MM.1S (cell line): ENCODE data around the gene CFAP107.

Source experiments
- DNase-seq: peaks from one replicate; pipeline ENCODE4 v3.0.0-alpha.2; 2015
- H2AFZ ChIP-seq: fragments of 300-600 bp; sonication (generic); 2 replicates; pipeline ENCODE4 v1.6.0; 2016; ENCODE audit warnings: antibody characterized with exemption, low read length
- H3F3A ChIP-seq: fragments of 300-600 bp; sonication (generic); 2 replicates; pipeline ENCODE4 v1.6.1; 2016; ENCODE audit warnings: mild to moderate bottlenecking, antibody characterized with exemption, low read length, moderate library complexity, mixed read lengths; ENCODE audit not compliant: insufficient read depth
- H3K27ac ChIP-seq: fragments of 300-600 bp; sonication (generic); 2 replicates; pipeline ENCODE4 v1.5.1; 2016; ENCODE audit warnings: mild to moderate bottlenecking, low read length
- H3K27me3 ChIP-seq: fragments of 300-600 bp; sonication (generic); replicated peaks from 2 replicates; pipeline ENCODE4 v1.6.0; 2016; ENCODE audit warnings: low read length; ENCODE audit not compliant: insufficient read depth
- H3K36me3 ChIP-seq: fragments of 300-600 bp; sonication (generic); replicated peaks from 2 replicates; pipeline ENCODE4 v1.6.1; 2016; ENCODE audit warnings: mild to moderate bottlenecking, low read length, mixed read lengths; ENCODE audit not compliant: insufficient read depth
- H3K4me1 ChIP-seq: fragments of 300-600 bp; sonication (generic); 2 replicates; pipeline ENCODE4 v1.6.1; 2016; ENCODE audit warnings: low read length, mixed read lengths
- H3K4me2 ChIP-seq: fragments of 300-600 bp; sonication (generic); 2 replicates; pipeline ENCODE4 v1.6.0; 2016; ENCODE audit warnings: low read depth, low read length
- H3K4me3 ChIP-seq: fragments of 300-600 bp; sonication (generic); 2 replicates; pipeline ENCODE4 v1.5.1; 2016; ENCODE audit warnings: low read length, mixed read lengths
- H3K79me2 ChIP-seq: fragments of 300-600 bp; sonication (generic); 2 replicates; pipeline ENCODE4 v1.6.1; 2016; ENCODE audit warnings: mixed run types, low read length, mixed read lengths
- H3K9ac ChIP-seq: fragments of 300-600 bp; sonication (generic); 2 replicates; pipeline ENCODE4 v1.6.1; 2016; ENCODE audit warnings: low read length, mixed read lengths
- H3K9me2 ChIP-seq: fragments of 300-600 bp; sonication (generic); replicated peaks from 2 replicates; pipeline ENCODE4 v1.6.1; 2016; ENCODE audit warnings: mild to moderate bottlenecking, low read length, mixed read lengths; ENCODE audit not compliant: insufficient read depth
- H3K9me3 ChIP-seq: fragments of 300-600 bp; sonication (generic); replicated peaks from 2 replicates; pipeline ENCODE4 v1.6.1; 2016; ENCODE audit warnings: mild to moderate bottlenecking, low read length, mixed read lengths; ENCODE audit not compliant: insufficient read depth
- H4K20me1 ChIP-seq: fragments of 300-600 bp; sonication (generic); 2 replicates; pipeline ENCODE4 v1.6.1; 2016; ENCODE audit warnings: mild to moderate bottlenecking, low read length, moderate library complexity, mixed read lengths; ENCODE audit not compliant: insufficient read depth
- CTCF ChIP-seq: fragments of 300-600 bp; sonication (generic); IDR thresholded peaks from 2 replicates; pipeline ENCODE4 v1.5.1; 2016; ENCODE audit warnings: antibody characterized with exemption, low read length, mixed read lengths
- EZH2 ChIP-seq: fragments of 300-600 bp; sonication (generic); optimal IDR thresholded peaks from 2 replicates; pipeline ENCODE3; 2017; ENCODE audit warnings: low read depth, mild to moderate bottlenecking, antibody characterized with exemption, low read length, mixed read lengths
- EZH2phosphoT487 ChIP-seq: fragments of 300-600 bp; sonication (generic); IDR thresholded peaks from 2 replicates; pipeline ENCODE4 v1.6.1; 2018; ENCODE audit warnings: antibody characterized with exemption, low read length

The CFAP107 gene

GRCh38 chr1:12798911-12799310 lies 52.9 kb downstream of the CFAP107 start:
- TF ChIP-seq EZH2 (no peak), CTCF (no peak), EZH2phosphoT487 (no peak)

DNA sequence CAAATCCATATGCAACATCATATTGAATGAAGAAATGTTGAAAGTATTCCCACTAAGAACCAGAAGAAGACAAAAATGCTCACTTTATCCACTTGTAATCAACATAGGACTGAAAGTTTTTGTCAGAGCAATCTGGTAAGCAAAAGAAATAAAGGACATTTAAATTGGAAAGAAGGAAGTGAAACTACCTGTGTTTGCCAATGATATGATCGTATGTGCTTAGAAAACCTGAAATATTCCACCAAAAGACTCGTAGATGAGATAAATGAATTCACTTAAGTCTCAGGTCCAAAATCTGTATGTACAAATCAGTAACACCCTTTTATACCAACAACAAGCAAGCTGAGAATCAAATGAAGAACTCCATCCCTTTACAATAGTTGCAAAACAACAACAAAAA lies 53.7 kb downstream of the CFAP107 start:
- Histone ChIP-seq H3K4me1 (no peaks in the 10 kb centered on the region; the same call in 1 of the 2 replicates), H3K4me2 (no peak overlapping the region), H3K27ac (no peak overlapping the region), H4K20me1 (no peaks in the 10 kb centered on the region), H3F3A (no peaks in the 10 kb centered on the region), H3K4me3 (no peak overlapping the region), H3K9me2 (no peaks in the 10 kb centered on the region), H3K9ac (no peak overlapping the region), H3K9me3 (no peaks in the 10 kb centered on the region), H2AFZ (no peak overlapping the region), H3K27me3 (no peaks in the 10 kb centered on the region), H3K36me3 (no peaks in the 10 kb centered on the region), H3K79me2 (no peaks in the 10 kb centered on the region)
- no peak for DNase-seq
- TF ChIP-seq EZH2phosphoT487 (no peak), EZH2 (no peak), CTCF (no peak)

More at GRCh38 chr1:12798911-12799310, 52.9 kb downstream of the CFAP107 start:
- H2AFZ ChIP-seq = no peak overlapping the region
- no peak overlapping the region for H3K4me2 ChIP-seq
- H4K20me1 ChIP-seq = no peaks in the 10 kb centered on the region
- no peaks in the 10 kb centered on the region for H3F3A ChIP-seq
- H3K36me3 ChIP-seq = no peaks in the 10 kb centered on the region
- H3K9me3 ChIP-seq = no peaks in the 10 kb centered on the region
- no peak overlapping the region for H3K9ac ChIP-seq
- no peaks in the 10 kb centered on the region for H3K9me2 ChIP-seq
- H3K4me3 ChIP-seq = no peak overlapping the region
- no peaks in the 10 kb centered on the region for H3K79me2 ChIP-seq
- no peak overlapping the region for H3K27ac ChIP-seq
- no peaks in the 10 kb centered on the region; the same call in 1 of the 2 replicates for H3K4me1 ChIP-seq
- H3K27me3 ChIP-seq = no peaks in the 10 kb centered on the region
- no peak for DNase-seq

- H3K4me2 ChIP-seq = no peak overlapping the region
- no peak overlapping the region for H3K4me3 ChIP-seq
- H3K27ac ChIP-seq = no peak overlapping the region
These were observed 63.9 kb downstream of the CFAP107 start for GRCh38 chr1:12809933-12810332.

More at GRCh38 chr1:12809933-12810332, 63.9 kb downstream of the CFAP107 start:
- TF ChIP-seq EZH2phosphoT487 (no peak), CTCF (no peak), EZH2 (no peak)
- Histone ChIP-seq H3K9me2 (no peaks in the 10 kb centered on the region), H3K36me3 (no peaks in the 10 kb centered on the region), H2AFZ (no peak overlapping the region), H3K4me1 (no peaks in the 10 kb centered on the region), H3K9me3 (no peaks in the 10 kb centered on the region), H3F3A (no peaks in the 10 kb centered on the region), H3K9ac (no peak overlapping the region), H3K79me2 (no peaks in the 10 kb centered on the region), H4K20me1 (no peaks in the 10 kb centered on the region), H3K27me3 (no peaks in the 10 kb centered on the region)
- no peak for DNase-seq
